ENCODE measurements around the gene PLXNA2. TPM values are rescaled to one million over a fixed set of nuclear protein-coding genes. Genes with fewer than 3 reads are reported as not detected.

The PLXNA2 gene, protein sequence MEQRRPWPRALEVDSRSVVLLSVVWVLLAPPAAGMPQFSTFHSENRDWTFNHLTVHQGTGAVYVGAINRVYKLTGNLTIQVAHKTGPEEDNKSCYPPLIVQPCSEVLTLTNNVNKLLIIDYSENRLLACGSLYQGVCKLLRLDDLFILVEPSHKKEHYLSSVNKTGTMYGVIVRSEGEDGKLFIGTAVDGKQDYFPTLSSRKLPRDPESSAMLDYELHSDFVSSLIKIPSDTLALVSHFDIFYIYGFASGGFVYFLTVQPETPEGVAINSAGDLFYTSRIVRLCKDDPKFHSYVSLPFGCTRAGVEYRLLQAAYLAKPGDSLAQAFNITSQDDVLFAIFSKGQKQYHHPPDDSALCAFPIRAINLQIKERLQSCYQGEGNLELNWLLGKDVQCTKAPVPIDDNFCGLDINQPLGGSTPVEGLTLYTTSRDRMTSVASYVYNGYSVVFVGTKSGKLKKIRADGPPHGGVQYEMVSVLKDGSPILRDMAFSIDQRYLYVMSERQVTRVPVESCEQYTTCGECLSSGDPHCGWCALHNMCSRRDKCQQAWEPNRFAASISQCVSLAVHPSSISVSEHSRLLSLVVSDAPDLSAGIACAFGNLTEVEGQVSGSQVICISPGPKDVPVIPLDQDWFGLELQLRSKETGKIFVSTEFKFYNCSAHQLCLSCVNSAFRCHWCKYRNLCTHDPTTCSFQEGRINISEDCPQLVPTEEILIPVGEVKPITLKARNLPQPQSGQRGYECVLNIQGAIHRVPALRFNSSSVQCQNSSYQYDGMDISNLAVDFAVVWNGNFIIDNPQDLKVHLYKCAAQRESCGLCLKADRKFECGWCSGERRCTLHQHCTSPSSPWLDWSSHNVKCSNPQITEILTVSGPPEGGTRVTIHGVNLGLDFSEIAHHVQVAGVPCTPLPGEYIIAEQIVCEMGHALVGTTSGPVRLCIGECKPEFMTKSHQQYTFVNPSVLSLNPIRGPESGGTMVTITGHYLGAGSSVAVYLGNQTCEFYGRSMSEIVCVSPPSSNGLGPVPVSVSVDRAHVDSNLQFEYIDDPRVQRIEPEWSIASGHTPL (N-terminal part only)
- 14.1 TPM for total RNA-seq

DNA sequence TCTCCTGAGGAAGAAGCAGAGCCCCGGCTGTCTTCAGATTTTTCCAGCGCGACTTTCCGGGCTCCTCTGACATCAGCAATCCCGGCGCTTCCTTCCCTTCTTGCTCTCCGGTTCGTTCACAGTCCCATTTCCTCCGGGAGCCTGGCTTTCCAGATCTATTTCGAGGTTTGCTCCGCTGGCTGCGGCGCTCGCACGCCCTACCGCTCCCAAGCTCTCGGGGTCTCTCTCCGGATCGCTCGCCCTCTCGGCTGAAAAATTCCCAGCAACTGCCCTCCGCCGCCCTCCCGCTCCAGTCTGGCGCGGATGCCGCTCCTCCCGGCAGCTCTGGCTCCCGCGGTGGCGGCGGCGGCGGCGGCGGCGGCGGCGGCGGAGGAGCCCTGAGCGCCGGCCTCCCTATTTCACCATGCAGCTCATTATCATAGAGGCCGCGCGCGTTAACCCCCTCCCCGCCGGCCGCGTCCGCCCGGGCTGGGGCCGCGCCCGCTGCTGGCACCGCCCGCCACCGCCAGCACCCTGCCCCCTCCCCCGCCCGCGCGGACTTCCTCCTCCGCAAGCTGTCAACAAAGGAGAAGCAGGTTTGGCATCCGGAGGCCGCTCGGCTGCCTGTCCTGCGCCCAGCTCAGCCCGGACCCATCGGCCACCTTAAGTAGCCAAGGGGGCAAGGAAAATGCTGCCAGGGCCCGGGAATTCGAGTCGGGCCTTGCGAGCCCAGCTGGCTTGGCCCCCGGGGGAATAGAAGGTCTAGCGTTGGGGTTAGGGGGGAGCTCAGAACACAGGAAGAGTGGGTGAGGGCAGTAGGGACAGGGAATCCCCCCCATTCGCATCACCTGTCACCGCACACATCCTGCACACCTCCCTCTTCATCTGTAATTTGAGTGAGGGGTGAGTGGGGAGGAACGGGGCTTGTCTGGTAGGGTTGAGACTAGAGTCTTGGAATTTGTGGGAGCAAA is at the start of gene PLXNA2:
PLXNA2 (minus strand) TSS at position 418 of the 950 bp plus-strand sequence. CDS start 26,462 bp downstream, outside the sequence.
- Histone ChIP-seq H3K9me3 (ENCODE audit: control insufficient read depth in 3 of 3, low read length in 3 of 3) (no peaks in the 10 kb centered on the region), H3K36me3 (ENCODE audit: control insufficient read depth in 3 of 3, insufficient read depth in 3 of 3, low read length in 3 of 3) (peaks cover 0 to 4% (median 0%) of the 10 kb centered on the region in 3 donors), H3K27me3 (ENCODE audit: control insufficient read depth in 3 of 3, insufficient read depth in 3 of 3, low read length in 3 of 3) (no peaks in the 10 kb centered on the region), H3K9ac (ENCODE audit: low read depth in 1 of 3, low read length in 3 of 3) (peak within 1 kb of the TSS; percentile 88 to 95 (median 89)), H3K4me1 (ENCODE audit: control insufficient read depth in 3 of 3, insufficient read depth in 3 of 3, low read length in 3 of 3) (peaks cover 43 to 51% (median 49%) of the 10 kb centered on the region in 3 donors), H3K4me3 (ENCODE audit: low read length in 3 of 3) (peak within 1 kb of the TSS; percentile 83 to 91 (median 89)), H3K27ac (ENCODE audit: low read depth, low read length) (peak within 1 kb of the TSS; percentile 85)

DNA sequence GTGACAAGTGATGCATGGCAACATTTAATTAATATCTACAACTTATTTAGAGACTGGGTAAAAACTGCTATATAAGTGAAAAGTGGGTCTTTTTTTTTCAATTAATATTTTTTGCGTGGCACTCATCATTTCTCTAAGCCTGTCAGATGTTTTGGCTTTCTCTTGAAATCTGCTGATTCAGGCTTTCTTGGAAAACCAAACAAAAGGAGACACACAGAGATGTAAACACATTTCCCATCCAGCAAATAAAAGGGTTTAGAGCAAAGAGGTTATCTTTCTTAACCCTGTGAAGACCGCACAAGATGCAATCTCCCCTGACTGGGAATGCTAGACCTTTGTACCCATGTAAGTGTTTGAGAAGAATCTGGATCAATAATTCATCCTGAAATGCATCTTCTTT is 48.7 kb upstream of the PLXNA2 start:
- Histone ChIP-seq H3K4me3 (ENCODE audit: low read length in 3 of 3) (no peak overlapping the region), H3K27me3 (ENCODE audit: control insufficient read depth in 3 of 3, insufficient read depth in 3 of 3, low read length in 3 of 3) (peaks cover 0 to 3% (median 0%) of the 10 kb centered on the region in 3 donors), H3K9me3 (ENCODE audit: control insufficient read depth in 3 of 3, low read length in 3 of 3) (no peaks in the 10 kb centered on the region), H3K9ac (ENCODE audit: low read depth in 1 of 3, low read length in 3 of 3) (no peak overlapping the region), H3K27ac (ENCODE audit: low read depth, low read length) (no peak overlapping the region), H3K4me1 (ENCODE audit: control insufficient read depth in 3 of 3, insufficient read depth in 3 of 3, low read length in 3 of 3) (no peaks in the 10 kb centered on the region), H3K36me3 (ENCODE audit: control insufficient read depth in 3 of 3, insufficient read depth in 3 of 3, low read length in 3 of 3) (no peaks in the 10 kb centered on the region)

DNA sequence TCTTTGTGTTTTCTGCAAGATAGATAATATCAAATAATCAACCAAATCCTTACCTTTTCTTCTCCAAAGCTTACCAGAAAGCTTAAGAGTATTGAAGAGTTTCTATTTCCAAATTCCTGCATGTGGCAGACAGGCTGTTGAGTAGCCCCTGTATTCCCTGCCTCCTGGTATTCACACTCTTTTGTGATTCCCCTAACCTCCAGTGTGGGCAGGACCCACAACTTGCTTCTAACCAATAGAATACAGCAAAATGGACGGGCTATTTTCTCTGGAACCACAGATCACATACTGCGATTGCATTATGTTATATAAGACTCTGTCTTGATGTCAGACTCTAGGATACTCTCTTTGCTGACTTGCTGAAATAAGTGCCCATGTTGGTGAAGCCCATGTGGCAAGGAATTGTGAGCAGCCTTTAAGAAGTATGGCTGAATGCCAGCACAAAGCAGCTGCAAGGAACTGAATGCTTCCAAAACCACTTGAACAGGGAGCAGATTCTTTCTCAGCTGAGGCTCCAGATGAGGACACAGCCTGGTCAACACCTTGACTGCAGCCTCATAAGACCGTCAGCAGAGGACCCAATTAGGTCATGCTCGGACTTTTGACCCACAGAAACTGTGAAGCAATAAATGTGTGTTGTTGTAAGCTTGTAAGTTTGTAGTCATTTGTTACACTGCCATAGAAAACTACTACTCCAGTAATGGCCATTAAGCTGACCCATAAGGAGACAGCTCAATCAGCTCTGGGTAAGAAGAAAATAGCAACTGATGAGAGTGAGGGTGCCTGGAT is 47.9 kb upstream of the PLXNA2 start:
- Histone ChIP-seq H3K27ac (ENCODE audit: low read depth, low read length) (no peak overlapping the region), H3K4me3 (ENCODE audit: low read length in 3 of 3) (no peak overlapping the region), H3K27me3 (ENCODE audit: control insufficient read depth in 3 of 3, insufficient read depth in 3 of 3, low read length in 3 of 3) (peaks cover 0 to 2% (median 0%) of the 10 kb centered on the region in 3 donors), H3K36me3 (ENCODE audit: control insufficient read depth in 3 of 3, insufficient read depth in 3 of 3, low read length in 3 of 3) (no peaks in the 10 kb centered on the region), H3K4me1 (ENCODE audit: control insufficient read depth in 3 of 3, insufficient read depth in 3 of 3, low read length in 3 of 3) (no peaks in the 10 kb centered on the region), H3K9me3 (ENCODE audit: control insufficient read depth in 3 of 3, low read length in 3 of 3) (no peaks in the 10 kb centered on the region), H3K9ac (ENCODE audit: low read depth in 1 of 3, low read length in 3 of 3) (no peak overlapping the region)

DNA sequence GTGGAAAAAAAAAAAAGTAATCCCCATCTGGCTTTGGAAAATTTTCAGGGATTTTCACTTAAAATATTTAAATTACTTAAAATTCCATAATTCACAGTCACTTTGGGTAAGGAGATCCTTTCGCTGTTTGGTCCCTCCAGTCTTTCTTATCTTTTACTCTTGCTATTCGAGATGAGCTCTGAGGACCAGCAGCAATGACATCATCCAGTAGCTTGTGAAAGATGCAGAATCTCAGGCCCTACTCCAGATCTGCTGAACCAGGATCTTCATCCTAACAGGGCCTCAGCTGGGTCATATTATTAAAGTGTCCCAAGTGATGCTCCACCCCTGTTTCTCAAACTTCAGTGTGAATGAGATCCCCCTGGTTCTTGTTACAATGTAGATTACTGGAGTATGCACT is 46.9 kb upstream of the PLXNA2 start:
- no peaks in the 10 kb centered on the region for H3K36me3 ChIP-seq (ENCODE audit: control insufficient read depth in 3 of 3, insufficient read depth in 3 of 3, low read length in 3 of 3)
- no peak overlapping the region for H3K9ac ChIP-seq (ENCODE audit: low read depth in 1 of 3, low read length in 3 of 3)
- H3K27ac ChIP-seq (ENCODE audit: low read depth, low read length), result no peak overlapping the region
- no peak overlapping the region for H3K4me3 ChIP-seq (ENCODE audit: low read length in 3 of 3)
- no peaks in the 10 kb centered on the region for H3K4me1 ChIP-seq (ENCODE audit: control insufficient read depth in 3 of 3, insufficient read depth in 3 of 3, low read length in 3 of 3)
- H3K27me3 ChIP-seq (ENCODE audit: control insufficient read depth in 3 of 3, insufficient read depth in 3 of 3, low read length in 3 of 3), result no peaks in the 10 kb centered on the region
- no peaks in the 10 kb centered on the region for H3K9me3 ChIP-seq (ENCODE audit: control insufficient read depth in 3 of 3, low read length in 3 of 3)

DNA sequence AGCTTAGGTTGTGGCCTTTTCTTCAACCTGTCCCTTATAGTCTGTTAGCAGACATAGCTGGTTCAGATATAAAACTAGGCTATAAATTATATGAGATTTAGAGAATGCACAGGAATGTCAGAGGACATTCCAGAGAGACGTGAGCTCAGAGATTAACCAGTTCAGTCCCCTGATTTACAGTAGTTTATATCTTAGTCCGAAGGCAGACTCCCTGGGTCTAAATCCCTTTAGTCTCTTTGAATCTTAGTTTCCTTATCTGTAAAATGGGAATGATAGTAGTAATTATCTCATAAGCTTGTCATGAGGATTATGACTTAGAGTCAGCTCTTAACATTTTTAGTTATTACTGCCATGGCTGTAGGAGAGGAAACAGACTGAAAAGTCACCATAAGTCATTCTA is 45.5 kb upstream of the PLXNA2 start:
- no peaks in the 10 kb centered on the region for H3K27me3 ChIP-seq (ENCODE audit: control insufficient read depth in 3 of 3, insufficient read depth in 3 of 3, low read length in 3 of 3)
- H3K9me3 ChIP-seq (ENCODE audit: control insufficient read depth in 3 of 3, low read length in 3 of 3), result no peaks in the 10 kb centered on the region
- H3K4me3 ChIP-seq (ENCODE audit: low read length in 3 of 3), result no peak overlapping the region
- H3K36me3 ChIP-seq (ENCODE audit: control insufficient read depth in 3 of 3, insufficient read depth in 3 of 3, low read length in 3 of 3), result no peaks in the 10 kb centered on the region
- H3K27ac ChIP-seq (ENCODE audit: low read depth, low read length), result no peak overlapping the region
- no peak overlapping the region for H3K9ac ChIP-seq (ENCODE audit: low read depth in 1 of 3, low read length in 3 of 3)
- no peaks in the 10 kb centered on the region for H3K4me1 ChIP-seq (ENCODE audit: control insufficient read depth in 3 of 3, insufficient read depth in 3 of 3, low read length in 3 of 3)

DNA sequence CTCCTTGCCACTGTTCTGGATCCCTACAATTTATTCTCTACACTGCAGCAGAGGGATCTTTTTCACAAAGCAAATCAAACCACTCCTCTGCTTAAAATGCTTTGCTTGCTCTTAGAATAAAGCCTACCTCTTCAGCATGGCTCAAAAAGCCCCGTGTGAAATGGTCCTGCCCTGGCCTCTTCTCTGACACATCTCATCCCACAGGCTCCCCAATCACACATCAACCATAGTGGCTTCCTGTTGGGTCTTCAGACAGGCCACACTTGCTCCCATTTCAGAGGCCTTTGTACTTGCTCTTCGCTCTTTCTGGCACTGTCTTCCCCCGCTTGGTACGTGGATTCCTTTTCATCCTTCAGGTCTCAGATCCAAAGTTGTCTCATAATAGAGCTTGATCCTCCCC is 44.3 kb upstream of the PLXNA2 start:
- H3K4me3 ChIP-seq (ENCODE audit: low read length in 3 of 3), result no peak overlapping the region
- H3K27me3 ChIP-seq (ENCODE audit: control insufficient read depth in 3 of 3, insufficient read depth in 3 of 3, low read length in 3 of 3), result no peaks in the 10 kb centered on the region
- H3K27ac ChIP-seq (ENCODE audit: low read depth, low read length), result no peak overlapping the region
- no peaks in the 10 kb centered on the region for H3K4me1 ChIP-seq (ENCODE audit: control insufficient read depth in 3 of 3, insufficient read depth in 3 of 3, low read length in 3 of 3)
- H3K36me3 ChIP-seq (ENCODE audit: control insufficient read depth in 3 of 3, insufficient read depth in 3 of 3, low read length in 3 of 3), result no peaks in the 10 kb centered on the region
- no peak overlapping the region for H3K9ac ChIP-seq (ENCODE audit: low read depth in 1 of 3, low read length in 3 of 3)
- no peaks in the 10 kb centered on the region for H3K9me3 ChIP-seq (ENCODE audit: control insufficient read depth in 3 of 3, low read length in 3 of 3)

DNA sequence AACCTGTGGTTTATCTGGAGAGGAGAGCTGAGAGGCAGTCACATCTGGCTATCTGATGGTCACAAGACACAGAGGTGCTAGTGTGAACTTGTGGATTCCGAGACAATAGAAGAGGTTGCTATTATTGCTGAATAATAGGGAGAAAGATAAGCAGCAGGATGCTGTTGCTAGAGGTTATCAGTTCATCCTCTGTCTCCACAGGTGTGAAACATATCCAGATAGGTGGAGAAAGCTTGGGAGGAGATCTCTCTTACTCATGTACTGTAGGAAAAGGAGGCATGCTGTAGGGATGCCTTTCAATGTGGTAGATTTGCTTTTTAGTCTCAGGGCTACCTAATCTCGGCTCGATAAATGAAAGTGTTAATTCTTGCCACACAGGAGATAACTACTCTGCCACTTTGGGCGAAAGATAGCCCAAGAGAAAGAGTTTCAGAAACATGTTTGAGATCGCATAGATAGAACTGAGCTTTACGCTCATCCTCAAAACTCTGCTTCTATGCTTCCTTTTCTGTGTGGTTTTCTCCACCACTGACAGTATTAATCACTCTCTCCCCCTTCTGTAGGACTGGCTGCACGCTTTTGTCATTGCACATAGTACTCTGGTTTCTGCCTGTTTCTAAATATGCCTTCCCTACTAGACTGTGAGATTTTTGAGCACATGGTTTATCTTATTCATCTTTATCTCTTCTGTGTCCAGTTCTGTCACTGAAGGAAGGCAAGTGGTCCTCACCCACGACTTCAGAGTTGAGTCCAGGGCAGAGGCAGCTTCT is 36.7 kb upstream of the PLXNA2 start:
- Histone ChIP-seq H3K4me3 (ENCODE audit: low read length in 3 of 3) (no peak overlapping the region), H3K27ac (ENCODE audit: low read depth, low read length) (no peak overlapping the region), H3K9me3 (ENCODE audit: control insufficient read depth in 3 of 3, low read length in 3 of 3) (no peaks in the 10 kb centered on the region), H3K4me1 (ENCODE audit: control insufficient read depth in 3 of 3, insufficient read depth in 3 of 3, low read length in 3 of 3) (peaks cover 3 to 7% (median 5%) of the 10 kb centered on the region in 3 donors), H3K36me3 (ENCODE audit: control insufficient read depth in 3 of 3, insufficient read depth in 3 of 3, low read length in 3 of 3) (no peaks in the 10 kb centered on the region), H3K9ac (ENCODE audit: low read depth in 1 of 3, low read length in 3 of 3) (no peak overlapping the region), H3K27me3 (ENCODE audit: control insufficient read depth in 3 of 3, insufficient read depth in 3 of 3, low read length in 3 of 3) (peaks cover 0 to 2% (median 0%) of the 10 kb centered on the region in 3 donors)

DNA sequence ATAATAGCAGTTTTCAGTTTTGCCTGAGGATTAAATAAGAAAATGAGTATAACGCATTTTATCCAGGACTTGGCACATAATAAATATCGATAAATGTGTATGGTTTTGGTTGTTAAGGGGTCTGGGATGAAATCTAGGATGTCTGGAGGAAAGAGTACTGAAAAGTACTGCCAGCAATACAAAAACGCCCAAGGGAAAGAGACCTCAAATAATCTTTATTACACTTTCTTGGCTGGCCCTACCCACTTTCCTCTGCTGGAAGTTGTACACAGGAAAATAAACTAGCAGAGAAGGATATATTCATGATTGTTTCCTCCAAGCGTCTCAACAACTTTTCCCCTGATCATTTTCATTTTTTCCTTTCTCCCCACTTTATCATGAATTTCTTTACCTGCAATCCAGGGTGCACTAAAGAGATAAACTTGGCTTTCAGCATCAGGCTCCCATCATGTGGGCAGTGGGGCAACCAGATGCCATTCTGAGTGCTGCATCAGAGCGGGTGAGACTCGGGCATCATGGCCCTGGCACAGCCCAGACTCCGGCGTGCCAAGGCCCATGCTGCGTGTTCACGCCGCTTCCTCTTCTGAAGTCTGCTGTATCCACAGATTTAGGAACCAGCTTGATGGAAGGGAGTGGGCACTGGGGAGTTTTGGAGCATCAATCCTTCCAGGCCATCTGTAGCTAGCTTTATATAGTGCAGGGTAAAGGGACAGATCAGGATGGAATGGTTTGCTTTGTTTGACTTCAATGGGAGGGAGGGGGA is 35.8 kb upstream of the PLXNA2 start:
- Histone ChIP-seq H3K36me3 (ENCODE audit: control insufficient read depth in 3 of 3, insufficient read depth in 3 of 3, low read length in 3 of 3) (no peaks in the 10 kb centered on the region), H3K27ac (ENCODE audit: low read depth, low read length) (no peak overlapping the region), H3K27me3 (ENCODE audit: control insufficient read depth in 3 of 3, insufficient read depth in 3 of 3, low read length in 3 of 3) (peaks cover 0 to 2% (median 0%) of the 10 kb centered on the region in 3 donors), H3K9ac (ENCODE audit: low read depth in 1 of 3, low read length in 3 of 3) (no peak overlapping the region), H3K4me1 (ENCODE audit: control insufficient read depth in 3 of 3, insufficient read depth in 3 of 3, low read length in 3 of 3) (peaks cover 3 to 7% (median 5%) of the 10 kb centered on the region in 3 donors), H3K4me3 (ENCODE audit: low read length in 3 of 3) (no peak overlapping the region), H3K9me3 (ENCODE audit: control insufficient read depth in 3 of 3, low read length in 3 of 3) (no peaks in the 10 kb centered on the region)

All from skeletal muscle tissue (tissue), 4 donors.